ENCODE measurements around the gene ATAD1. TPM values are rescaled to one million over a fixed set of nuclear protein-coding genes. Genes with fewer than 3 reads are reported as not detected.

Gene ATAD1
- total and polyA plus RNA-seq, 10 of the 15 experiments (the other 5 are each of a cell fraction or from before 2014, with no cell fraction given): 24.7 to 59.3 (median 41.1) TPM

GRCh38 chr10:87862679-87863052, 44.6 kb upstream of the ATAD1 start (continued):
- TF ChIP-seq RELB (IDR thresholded peaks at IDR 0.05; ENCODE audit: low read depth) (no peak), FOXK2 (IDR thresholded peaks at IDR 0.05) (no peak), NR2C2 (IDR thresholded peaks at IDR 0.05; ENCODE audit: borderline replicate concordance, control insufficient read depth, insufficient read length, low read depth) (no peak), RAD51 (IDR thresholded peaks at IDR 0.05) (no peak), GATAD2B (conservative IDR thresholded peaks at IDR 0.05; ENCODE audit: low read depth) (no peak)

GRCh38 chr10:87861953-87862678, 44.1 kb upstream of the ATAD1 start:
- H3K4me2 ChIP-seq (ENCODE audit: control insufficient read depth, insufficient read depth): peak overlapping the region; percentile 89
- ChIA-PET RAD21 (ENCODE audit: unreplicated experiment) (interaction anchor here (0.8 to 6.4 kb wide), 26 partner anchors 9 to 692 kb away, joined by 3 to 158 read pairs (median 8); no protein-coding TSS in a partner anchor), CTCF (interaction anchor here (0.6 to 3.8 kb wide), 22 partner anchors 10 to 719 kb away, joined by 3 to 98 read pairs (median 4); no protein-coding TSS in a partner anchor), SMC1A (ENCODE audit: uncharacterized antibody, unreplicated experiment) (interaction anchor here (0.6 to 6.9 kb wide), 25 partner anchors 10 to 693 kb away, joined by 3 to 140 read pairs (median 5); partner anchors contain the start of gene ATAD1), POLR2A (interaction anchor here (0.6 to 3.3 kb wide), 23 partner anchors 9 to 630 kb away, joined by 3 to 53 read pairs (median 5); partner anchors contain the start of gene ATAD1)
- under 1% methylated on average over 53 of the region's 57 CpGs for WGBS (ENCODE audit: insufficient coverage, insufficient replicate concordance, low lambda C conversion rate, missing lambda C conversion rate)
- in situ Hi-C loops (cut with MboI) (loop anchor here (5.0 to 10.0 kb wide), 5 partner anchors 203 to 690 kb away; no protein-coding TSS in a partner anchor), intact Hi-C loops (cut with micrococcal nuclease; ENCODE audit: unreplicated experiment) (loop anchor here (1.0 to 5.0 kb wide), 8 partner anchors 70 to 691 kb away; no protein-coding TSS in a partner anchor)
- peaks cover 8% of the 10 kb centered on the region for H3K4me1 ChIP-seq (ENCODE audit: control insufficient read depth, insufficient read depth, low read length)
- H3K36me3 ChIP-seq (ENCODE audit: control insufficient read depth in 2 of 2, insufficient read depth in 2 of 2, low read length in 1 of 2): no peaks in the 10 kb centered on the region
- peak overlapping the region; percentile 96 for H2AFZ ChIP-seq (ENCODE audit: control insufficient read depth, low read depth, low read length)
- peak overlapping the region; percentile 98 for H3K27ac ChIP-seq (ENCODE audit: control insufficient read depth, insufficient read depth)
- peak; percentile 95 for DNase-seq (ENCODE audit: low read depth, low spot score)
- BruUV-seq (replicated peaks): no TSS peak
- peak overlapping the region; percentile 99 for H3K9ac ChIP-seq (ENCODE audit: control insufficient read depth, insufficient read depth, low read length)
- no peaks in the 10 kb centered on the region for H4K20me1 ChIP-seq (ENCODE audit: control insufficient read depth, insufficient read depth)
- FAIRE-seq: peak; percentile 65
- ATAC-seq: peak; percentile 55
- H3K9me3 ChIP-seq (replicated peaks; ENCODE audit: control insufficient read depth, insufficient read depth, low read length): no peaks in the 10 kb centered on the region
- H3K79me2 ChIP-seq (ENCODE audit: control insufficient read depth, insufficient read depth, low read length): peaks cover 66% of the 10 kb centered on the region
- H3K27me3 ChIP-seq (replicated peaks in 1 of 2; ENCODE audit: control insufficient read depth in 2 of 2, insufficient read depth in 2 of 2, low read length in 1 of 2): no peaks in the 10 kb centered on the region
- peak overlapping the region; percentile 84 for H3K4me3 ChIP-seq
- TF ChIP-seq IRF4 (IDR thresholded peaks at IDR 0.05; ENCODE audit: low read depth, low read length): peak; percentile 84
- peak; percentile 66; the same call in 1 of the 2 replicates for TF ChIP-seq TCF12 (IDR thresholded peaks at IDR 0.05; ENCODE audit: low read depth, low read length)
- peak; percentile 93 for TF ChIP-seq KLF5 (IDR thresholded peaks at IDR 0.05; ENCODE audit: partially characterized antibody)
- peak in 1 of 2 experiments; percentile 61; a peak in 1 of 4 replicates for TF ChIP-seq SRF (IDR thresholded peaks at IDR 0.05; ENCODE audit: low read depth in 2 of 2, low read length in 2 of 2)
- TF ChIP-seq STAT3 (IDR thresholded peaks at IDR 0.05; ENCODE audit: low read depth, low read length): no peak
- peak; percentile 77; the same call in 1 of the 2 replicates for TF ChIP-seq POLR2AphosphoS2 (IDR thresholded peaks at IDR 0.05; ENCODE audit: low read depth, low read length)
- TF ChIP-seq WRNIP1 (IDR thresholded peaks at IDR 0.05; ENCODE audit: borderline replicate concordance, low read depth, low read length): peak; percentile 95; the same call in 1 of the 2 replicates
- peak; percentile 49; the same call in 1 of the 2 replicates for TF ChIP-seq NKRF (conservative IDR thresholded peaks at IDR 0.05)
- peak; percentile 2 for TF ChIP-seq SIX5 (IDR thresholded peaks at IDR 0.05; ENCODE audit: low read depth, low read length, severe bottlenecking)
- peak; percentile 86; the same call in 1 of the 2 replicates for TF ChIP-seq TCF3 (IDR thresholded peaks at IDR 0.05; ENCODE audit: borderline replicate concordance, insufficient read depth, low read depth, low read length)
- TF ChIP-seq CBX5 (IDR thresholded peaks at IDR 0.05; ENCODE audit: low read depth): peak; percentile 89; the same call in 1 of the 2 replicates
- TF ChIP-seq POU2F2 (IDR thresholded peaks at IDR 0.05; ENCODE audit: borderline replicate concordance, low read depth, low read length): peak; percentile 93; the same call in 2 of the 3 replicates

All from GM12878 (cell line).